ENCODE data around the gene ARRDC3.
"Not testable (repeated sequence)": the region's sequence is repeated elsewhere in the genome, so short reads cannot be mapped to it uniquely, and the experiment has no call there.

ARRDC3 gene

DNA sequence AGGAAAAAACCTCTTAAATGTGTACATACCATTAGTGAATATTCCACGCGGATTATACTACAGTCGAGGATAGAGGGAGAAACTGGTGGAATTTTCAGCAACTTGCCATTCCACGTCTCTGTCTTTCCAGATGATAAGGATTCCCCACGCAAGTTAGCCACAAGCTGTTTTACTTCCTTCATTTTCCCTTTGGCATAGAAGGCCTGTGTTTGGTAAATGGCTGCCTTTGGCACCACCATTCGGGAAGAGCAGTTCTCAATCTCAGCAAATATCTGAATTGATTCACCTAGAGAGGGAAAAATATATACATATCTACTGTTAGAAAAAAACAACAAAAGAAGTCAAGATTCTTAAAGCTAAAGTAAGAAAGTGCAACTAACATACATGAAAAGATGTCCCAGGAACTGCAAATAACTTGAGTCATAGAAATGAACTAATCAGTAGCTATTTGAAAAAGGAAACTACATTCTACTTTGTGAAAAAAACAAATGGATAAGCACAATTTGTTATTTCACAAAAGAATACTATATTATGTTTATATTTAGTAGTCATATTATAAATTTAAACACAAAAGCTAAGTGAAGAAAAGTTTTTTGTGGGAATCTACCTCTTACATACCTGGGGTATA, 8.1 kb downstream of the ARRDC3 start:
- Mint-ChIP-seq H3K4me1 (peaks cover 70% of the 10 kb centered on the region), H3K36me3 (peaks cover 35% of the 10 kb centered on the region), H3K4me3 (peak overlapping the region; percentile 57), H3K27me3 (no peaks in the 10 kb centered on the region), H3K27ac (peak overlapping the region; percentile 78), H3K9me3 (no peaks in the 10 kb centered on the region)

DNA sequence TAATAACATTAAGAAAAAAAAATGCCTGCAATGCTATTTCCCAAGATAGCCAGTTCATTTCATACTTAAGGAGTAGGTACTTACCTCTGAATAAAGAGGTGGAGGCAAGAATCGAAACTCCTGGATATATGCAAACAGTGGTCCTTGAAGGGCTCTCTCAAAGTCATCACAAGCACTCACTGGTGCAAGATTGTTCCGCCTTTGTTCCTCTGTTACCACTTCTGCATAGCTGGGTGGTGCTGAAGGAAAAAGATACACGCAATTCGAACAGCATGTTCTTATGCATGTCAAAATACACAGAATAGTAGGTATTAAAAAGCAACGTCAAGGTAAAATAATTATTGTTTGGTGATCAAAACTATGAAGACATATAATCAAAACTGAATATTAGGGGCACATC, 9.5 kb downstream of the ARRDC3 start:
- no peaks in the 10 kb centered on the region for H3K27me3 Mint-ChIP-seq
- H3K9me3 Mint-ChIP-seq, result no peaks in the 10 kb centered on the region
- H3K4me3 Mint-ChIP-seq, result peak overlapping the region; percentile 30
- H3K4me1 Mint-ChIP-seq, result peaks cover 71% of the 10 kb centered on the region
- peak overlapping the region; percentile 76 for H3K27ac Mint-ChIP-seq
- peaks cover 38% of the 10 kb centered on the region for H3K36me3 Mint-ChIP-seq

DNA sequence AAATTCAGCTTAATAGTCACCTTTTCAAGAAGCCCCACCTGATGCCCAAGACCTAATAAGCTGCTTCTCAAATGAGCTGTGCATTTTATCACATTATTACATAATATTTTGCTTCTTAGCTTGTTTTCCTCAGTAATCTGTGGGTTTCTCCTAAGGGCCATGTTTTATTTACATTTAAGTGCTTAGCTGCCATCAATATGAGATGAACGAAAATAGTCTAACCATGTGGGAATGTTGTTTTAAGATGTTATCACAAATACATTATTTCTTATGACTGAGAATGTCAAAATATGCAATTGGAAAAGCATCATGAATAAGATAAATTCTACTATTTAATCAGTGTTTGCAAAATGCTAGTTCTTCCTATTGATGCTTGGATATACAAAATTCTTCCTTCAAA, 10.1 kb downstream of the ARRDC3 start:
- Mint-ChIP-seq H3K4me3 (no peak overlapping the region), H3K9me3 (no peaks in the 10 kb centered on the region), H3K27ac (peak overlapping the region; percentile 84), H3K36me3 (peaks cover 40% of the 10 kb centered on the region), H3K4me1 (peaks cover 72% of the 10 kb centered on the region), H3K27me3 (no peaks in the 10 kb centered on the region)

DNA sequence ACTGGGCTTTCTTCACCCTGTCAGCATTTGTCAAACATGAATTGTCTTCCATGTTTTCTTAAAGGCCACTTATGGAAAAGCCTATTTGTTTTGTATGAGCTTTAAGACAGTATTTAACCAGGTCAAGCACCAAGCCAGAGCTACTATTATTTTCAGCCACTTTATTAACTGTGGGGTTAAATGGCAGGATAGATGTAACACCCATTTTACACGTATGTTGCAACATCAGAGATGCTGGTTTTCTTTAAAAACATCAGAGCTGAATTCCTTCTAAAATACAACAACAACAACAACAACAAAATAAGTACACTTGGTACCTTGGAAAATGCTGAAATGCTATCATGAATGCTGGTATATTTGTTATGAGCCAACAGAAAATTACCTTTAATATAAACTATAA, 13.6 kb downstream of the ARRDC3 start:
- Mint-ChIP-seq H3K27ac (peak overlapping the region; percentile 68), H3K36me3 (peaks cover 32% of the 10 kb centered on the region), H3K9me3 (no peaks in the 10 kb centered on the region), H3K27me3 (no peaks in the 10 kb centered on the region), H3K4me3 (no peak overlapping the region), H3K4me1 (peaks cover 44% of the 10 kb centered on the region)

GRCh38 chr5:91367908-91368648, 15.0 kb downstream of the ARRDC3 start:
- Mint-ChIP-seq H3K27me3 (no peaks in the 10 kb centered on the region), H3K4me1 (peaks cover 34% of the 10 kb centered on the region), H3K9me3 (no peaks in the 10 kb centered on the region), H3K27ac (peak overlapping the region; percentile 12), H3K36me3 (peaks cover 25% of the 10 kb centered on the region), H3K4me3 (no peak overlapping the region)

GRCh38 chr5:91367344-91367743, 15.8 kb downstream of the ARRDC3 start:
- Mint-ChIP-seq H3K27me3 (no peaks in the 10 kb centered on the region), H3K4me1 (peaks cover 29% of the 10 kb centered on the region), H3K4me3 (no peak overlapping the region), H3K36me3 (peaks cover 21% of the 10 kb centered on the region), H3K27ac (no peak overlapping the region), H3K9me3 (no peaks in the 10 kb centered on the region)

DNA sequence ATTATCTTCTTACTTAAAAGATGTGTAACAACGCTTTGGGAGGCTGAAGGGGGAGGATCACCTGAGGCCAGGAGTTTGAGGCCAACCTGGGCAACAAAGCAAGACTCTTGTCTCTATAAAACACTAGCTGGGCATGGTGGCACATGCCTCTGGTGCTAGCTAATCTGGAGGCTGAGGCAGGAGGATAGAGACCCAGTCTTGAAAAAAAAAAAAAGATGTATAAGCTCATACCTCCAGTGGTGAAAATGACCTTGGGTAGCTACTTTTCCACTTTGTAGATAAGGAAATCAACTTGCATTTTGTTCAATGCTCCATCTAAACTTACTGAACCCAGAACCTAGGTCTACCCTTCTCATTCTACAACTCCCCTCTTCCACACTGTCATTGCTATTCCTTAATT, 16.6 kb downstream of the ARRDC3 start:
- peaks cover 28% of the 10 kb centered on the region for H3K4me1 Mint-ChIP-seq
- H3K27ac Mint-ChIP-seq, result no peak overlapping the region
- peaks cover 21% of the 10 kb centered on the region for H3K36me3 Mint-ChIP-seq
- H3K27me3 Mint-ChIP-seq, result no peaks in the 10 kb centered on the region
- no peak overlapping the region for H3K4me3 Mint-ChIP-seq
- peaks cover 3% of the 10 kb centered on the region for H3K9me3 Mint-ChIP-seq

GRCh38 chr5:91365498-91365897, 17.6 kb downstream of the ARRDC3 start:
- Mint-ChIP-seq H3K4me1 (peaks cover 30% of the 10 kb centered on the region), H3K4me3 (no peak overlapping the region), H3K36me3 (peaks cover 21% of the 10 kb centered on the region), H3K27me3 (no peaks in the 10 kb centered on the region), H3K9me3 (peaks cover 10% of the 10 kb centered on the region), H3K27ac (no peak overlapping the region)

DNA sequence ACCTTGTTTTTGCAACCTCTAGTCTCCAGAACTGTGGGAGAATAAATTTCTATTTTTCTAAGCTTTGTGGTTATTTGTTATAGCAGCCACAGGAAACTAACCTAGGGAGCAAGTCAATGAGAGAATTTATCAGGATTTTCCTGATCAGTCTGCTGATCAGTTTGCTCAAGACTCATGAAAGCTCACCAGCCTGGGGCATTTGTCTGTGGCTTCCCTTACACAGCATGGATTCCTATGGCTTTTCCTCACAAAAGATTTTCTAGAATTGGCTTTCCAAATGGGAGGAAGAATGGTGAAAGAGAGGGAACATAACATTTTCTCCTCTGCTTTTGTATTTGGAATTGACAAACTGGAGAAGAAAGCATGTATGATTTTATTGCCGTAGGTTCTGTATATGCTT, 20.2 kb downstream of the ARRDC3 start:
- Mint-ChIP-seq H3K4me1 (peaks cover 15% of the 10 kb centered on the region), H3K27me3 (no peaks in the 10 kb centered on the region), H3K27ac (no peak overlapping the region), H3K36me3 (peaks cover 10% of the 10 kb centered on the region), H3K4me3 (no peak overlapping the region), H3K9me3 (peaks cover 10% of the 10 kb centered on the region)

- peaks cover 7% of the 10 kb centered on the region for H3K36me3 Mint-ChIP-seq
- no peaks in the 10 kb centered on the region for H3K27me3 Mint-ChIP-seq
- peaks cover 15% of the 10 kb centered on the region for H3K4me1 Mint-ChIP-seq
- H3K9me3 Mint-ChIP-seq, result peaks cover 10% of the 10 kb centered on the region
- H3K4me3 Mint-ChIP-seq, result peak overlapping the region; percentile 26
- H3K27ac Mint-ChIP-seq, result peak overlapping the region; percentile 85
These were observed 21.3 kb downstream of the ARRDC3 start for GRCh38 chr5:91361790-91362189.

GRCh38 chr5:91361055-91361701, 21.9 kb downstream of the ARRDC3 start:
- peak overlapping the region; percentile 26 for H3K4me3 Mint-ChIP-seq
- H3K36me3 Mint-ChIP-seq, result peaks cover 7% of the 10 kb centered on the region
- peaks cover 15% of the 10 kb centered on the region for H3K4me1 Mint-ChIP-seq
- peak overlapping the region; percentile 85 for H3K27ac Mint-ChIP-seq
- H3K9me3 Mint-ChIP-seq, result peaks cover 10% of the 10 kb centered on the region
- no peaks in the 10 kb centered on the region for H3K27me3 Mint-ChIP-seq

- Mint-ChIP-seq H3K27ac (no peak overlapping the region), H3K4me1 (peaks cover 15% of the 10 kb centered on the region), H3K36me3 (peaks cover 7% of the 10 kb centered on the region), H3K9me3 (peaks cover 10% of the 10 kb centered on the region), H3K27me3 (no peaks in the 10 kb centered on the region), H3K4me3 (no peak overlapping the region)
These were observed 23.0 kb downstream of the ARRDC3 start for GRCh38 chr5:91359962-91360609.

DNA sequence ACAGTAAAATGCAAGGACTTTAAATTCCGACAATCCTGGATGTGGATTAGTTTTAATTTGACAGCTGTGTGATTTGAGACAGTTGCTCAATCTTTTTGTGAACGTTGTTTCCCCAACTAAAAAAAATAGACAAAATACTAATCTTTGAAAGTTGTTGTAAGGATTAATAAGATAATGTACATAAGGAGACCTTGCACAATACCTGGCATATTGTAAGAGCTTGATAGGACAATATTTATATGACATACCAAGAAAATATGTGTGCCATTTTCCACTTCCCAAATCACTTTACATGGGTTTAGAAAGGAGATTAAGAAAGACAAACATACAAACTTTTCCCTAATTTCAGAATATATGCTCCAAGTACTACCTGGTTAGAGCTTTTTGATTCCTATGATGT, 25.3 kb downstream of the ARRDC3 start:
- H3K4me1 Mint-ChIP-seq, result peaks cover 15% of the 10 kb centered on the region
- peaks cover 7% of the 10 kb centered on the region for H3K36me3 Mint-ChIP-seq
- H3K4me3 Mint-ChIP-seq, result no peak overlapping the region
- H3K27me3 Mint-ChIP-seq, result no peaks in the 10 kb centered on the region
- peaks cover 10% of the 10 kb centered on the region for H3K9me3 Mint-ChIP-seq
- no peak overlapping the region for H3K27ac Mint-ChIP-seq

GRCh38 chr5:91357012-91357634, 26.0 kb downstream of the ARRDC3 start:
- H3K4me3 Mint-ChIP-seq, result no peak overlapping the region
- peaks cover 10% of the 10 kb centered on the region for H3K9me3 Mint-ChIP-seq
- no peaks in the 10 kb centered on the region for H3K27me3 Mint-ChIP-seq
- H3K4me1 Mint-ChIP-seq, result peaks cover 15% of the 10 kb centered on the region
- no peak overlapping the region for H3K27ac Mint-ChIP-seq
- peaks cover 7% of the 10 kb centered on the region for H3K36me3 Mint-ChIP-seq

GRCh38 chr5:91354867-91355266, 28.2 kb downstream of the ARRDC3 start:
- not testable (repeated sequence) for H3K4me3 Mint-ChIP-seq, H3K27me3 Mint-ChIP-seq, H3K36me3 Mint-ChIP-seq, H3K27ac Mint-ChIP-seq, H3K4me1 Mint-ChIP-seq, H3K9me3 Mint-ChIP-seq

All from activated naive CD4-positive, alpha-beta T cell treated with anti-CD3 and anti-CD28 coated beads, Interleukin-2, amount 50 U/mL, for 24 hours (primary cell).